ENCODE measurements around the gene PRKD2.

The PRKD2 gene

GRCh38 chr19:46660008-46660517 is 56.9 kb downstream of the PRKD2 start:
- no peak for DNase-seq

DNA sequence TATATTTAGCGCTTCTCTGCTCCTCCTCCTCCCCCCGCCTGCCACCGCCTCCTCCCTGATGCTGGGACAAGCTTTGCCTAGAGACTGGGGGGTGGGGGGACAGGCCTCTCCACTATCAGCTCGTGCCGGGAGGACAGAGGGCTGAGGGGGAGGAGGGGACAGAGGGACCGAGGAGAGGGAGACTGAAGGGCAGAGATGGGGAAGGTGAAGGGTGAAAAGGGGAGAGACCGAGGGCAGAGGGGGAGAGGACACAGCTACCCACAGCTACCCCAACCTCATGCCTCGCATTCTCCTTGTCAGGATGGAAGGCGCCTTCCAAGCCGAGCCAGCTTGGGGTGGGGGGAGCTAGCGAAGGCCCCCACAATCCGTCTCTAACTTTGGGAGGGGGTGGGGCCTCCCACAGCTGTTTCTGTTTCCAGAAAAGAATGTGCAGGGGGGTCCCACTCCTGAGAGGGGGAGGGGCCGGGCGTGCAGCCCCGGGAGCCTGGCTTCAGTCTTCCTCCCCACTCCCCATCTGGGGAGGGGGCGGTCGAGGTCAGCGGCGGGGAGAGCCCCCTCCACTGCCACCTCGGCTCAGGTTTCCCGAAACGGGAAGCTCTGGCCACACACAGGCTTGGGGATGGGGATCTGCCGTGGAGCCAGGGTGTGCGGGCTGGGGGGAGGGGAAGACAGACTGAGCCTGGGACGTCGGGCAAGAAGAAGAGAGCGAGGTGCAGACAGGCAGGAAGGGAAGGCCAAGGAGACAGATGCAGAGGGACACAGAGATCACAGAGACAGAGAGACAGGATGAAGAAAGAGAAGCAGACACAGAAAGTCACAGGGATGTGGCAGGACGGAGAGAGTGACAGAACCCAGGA is 57.5 kb downstream of the PRKD2 start:
- DNase-seq = no peak

DNA sequence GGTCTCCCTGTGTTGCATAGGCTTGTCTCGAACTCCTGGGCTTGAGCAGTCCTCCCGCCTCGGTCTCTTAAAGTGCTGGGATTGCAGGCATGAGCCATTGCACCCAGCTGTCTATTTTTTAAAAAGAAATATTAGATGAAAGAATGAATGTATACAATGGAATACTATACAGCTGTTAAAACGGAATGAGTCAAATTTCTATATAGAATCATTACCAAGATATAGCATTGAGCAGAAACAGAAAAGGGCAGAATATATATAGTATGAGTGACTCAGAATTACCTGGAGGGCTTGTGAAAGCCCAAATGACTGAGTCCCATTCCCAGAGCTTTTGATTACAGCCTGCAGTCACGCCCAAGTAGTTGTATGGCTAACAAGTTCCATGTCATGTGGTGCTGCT is 60.4 kb downstream of the PRKD2 start:
- DNase-seq = no peak

GRCh38 chr19:46654621-46655152 is 62.2 kb downstream of the PRKD2 start:
- no peak for DNase-seq

- no peak for DNase-seq
Observed at GRCh38 chr19:46650445-46650844, 66.5 kb downstream of the PRKD2 start.

GRCh38 chr19:46648961-46649960 is 67.7 kb downstream of the PRKD2 start:
- no peak for DNase-seq

- no peak for DNase-seq
Observed at GRCh38 chr19:46648060-46648960, 68.6 kb downstream of the PRKD2 start.

GRCh38 chr19:46646402-46646801 is 70.5 kb downstream of the PRKD2 start:
- no peak for DNase-seq

GRCh38 chr19:46644720-46645119 is 72.2 kb downstream of the PRKD2 start:
- DNase-seq = no peak

GRCh38 chr19:46640656-46641055 is 76.3 kb downstream of the PRKD2 start:
- no peak for DNase-seq

GRCh38 chr19:46639358-46640182 is 77.3 kb downstream of the PRKD2 start:
- no peak for DNase-seq

DNA sequence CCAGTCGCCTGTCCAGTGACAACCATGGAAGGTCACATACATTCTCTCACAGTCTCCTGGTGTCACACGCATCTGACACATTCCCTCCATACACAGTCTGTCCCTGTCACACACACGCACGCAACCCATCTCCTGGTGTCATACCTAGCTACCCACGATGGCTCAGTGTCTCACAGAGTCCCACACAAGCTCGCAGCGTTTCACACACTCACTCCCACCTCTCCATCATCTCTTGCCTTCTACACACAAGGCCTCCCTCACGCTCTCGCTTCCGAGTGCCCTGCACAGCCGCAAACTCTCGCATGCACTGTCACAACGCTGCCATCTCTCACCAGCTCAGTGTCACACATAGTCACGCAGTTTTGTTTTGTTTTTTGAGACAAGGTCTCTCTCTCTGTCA is 79.7 kb downstream of the PRKD2 start:
- DNase-seq = no peak

GRCh38 chr19:46635920-46636761 is 80.8 kb downstream of the PRKD2 start, which contains the start of gene GNG8:
TSS of gene GNG8 (minus strand) at chr19:46636202. CDS start at chr19:46634682, 1,520 bp downstream.
- DNase-seq = peak; percentile 19

DNA sequence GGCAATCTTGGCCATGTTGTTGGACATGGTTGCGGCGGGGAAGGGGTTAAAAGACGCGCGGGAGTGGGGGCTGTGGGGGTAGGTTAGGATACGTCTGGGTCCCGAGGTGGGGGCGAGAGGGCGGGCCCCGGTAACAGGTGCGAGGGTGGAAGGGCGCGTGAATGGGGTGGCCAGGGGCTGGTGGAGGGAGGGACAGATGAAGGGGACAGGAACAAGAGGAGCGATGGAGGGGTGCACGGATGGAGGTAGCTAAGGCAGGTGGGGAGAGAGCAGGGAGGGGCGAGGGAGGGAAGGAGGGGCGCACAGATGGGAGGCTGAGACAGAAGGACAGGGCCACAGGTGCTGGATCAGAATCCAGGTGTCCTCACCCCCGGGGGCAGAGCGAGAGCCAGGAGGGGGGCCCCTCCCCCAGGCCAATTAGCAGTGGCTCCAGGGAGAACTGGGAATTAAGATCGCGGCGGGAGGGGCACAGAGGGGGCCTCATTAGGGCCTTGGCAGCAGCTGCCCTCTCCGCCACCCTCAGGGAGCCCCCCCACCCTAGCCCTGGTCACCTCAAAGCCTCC is 82.2 kb downstream of the PRKD2 start:
- DNase-seq = no peak

DNA sequence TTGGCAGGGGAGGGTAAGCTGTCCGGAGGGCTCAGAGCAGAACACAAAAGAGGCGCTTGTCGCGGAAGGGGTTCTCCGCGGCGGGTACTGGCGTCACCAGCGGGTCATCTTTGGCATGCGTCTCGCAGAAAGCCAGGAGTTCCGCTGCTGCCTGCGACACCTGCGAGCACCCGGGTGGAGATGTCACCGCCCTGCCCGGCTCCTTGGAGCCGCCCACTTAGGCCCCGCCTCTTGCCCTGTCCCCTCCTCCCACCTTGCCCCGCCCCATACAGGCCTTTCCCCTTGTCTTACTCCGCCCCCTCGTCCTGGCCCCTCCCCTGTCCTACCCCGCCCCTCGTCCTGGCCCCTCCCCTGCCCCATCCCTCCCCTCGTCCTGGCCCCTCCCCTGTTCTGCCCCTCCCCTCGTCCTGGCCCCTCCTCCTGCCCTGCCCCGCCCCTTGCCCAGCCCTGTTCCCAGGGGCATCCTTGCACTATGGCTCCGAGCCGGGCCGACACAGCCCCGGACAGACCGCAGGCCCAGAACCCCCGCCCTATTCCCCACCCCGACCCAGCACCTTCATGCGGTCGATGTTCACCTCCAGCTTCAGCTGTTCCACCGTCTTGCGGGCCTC is 82.8 kb downstream of the PRKD2 start:
- peak; percentile 93 for DNase-seq

DNA sequence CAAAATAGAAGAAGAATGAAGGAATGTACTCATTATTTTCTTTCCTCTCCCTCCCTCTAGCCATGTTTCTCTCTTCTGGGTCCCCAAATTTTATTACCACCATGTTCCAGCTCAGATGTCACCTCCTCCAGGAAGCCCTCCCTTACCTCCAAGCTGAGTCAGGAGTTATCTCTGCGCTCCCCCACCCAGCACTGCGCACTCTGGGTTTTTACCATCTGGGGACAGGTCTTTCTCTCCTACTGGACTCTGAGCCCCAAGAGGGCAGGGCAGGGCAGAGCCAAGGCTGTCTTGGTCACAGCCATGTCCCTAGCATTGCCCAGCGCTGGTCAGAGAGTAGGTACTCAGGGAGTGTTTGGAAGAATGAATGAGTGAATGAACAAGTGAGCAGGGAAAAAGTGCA is 83.8 kb downstream of the PRKD2 start:
- DNase-seq = no peak

DNA sequence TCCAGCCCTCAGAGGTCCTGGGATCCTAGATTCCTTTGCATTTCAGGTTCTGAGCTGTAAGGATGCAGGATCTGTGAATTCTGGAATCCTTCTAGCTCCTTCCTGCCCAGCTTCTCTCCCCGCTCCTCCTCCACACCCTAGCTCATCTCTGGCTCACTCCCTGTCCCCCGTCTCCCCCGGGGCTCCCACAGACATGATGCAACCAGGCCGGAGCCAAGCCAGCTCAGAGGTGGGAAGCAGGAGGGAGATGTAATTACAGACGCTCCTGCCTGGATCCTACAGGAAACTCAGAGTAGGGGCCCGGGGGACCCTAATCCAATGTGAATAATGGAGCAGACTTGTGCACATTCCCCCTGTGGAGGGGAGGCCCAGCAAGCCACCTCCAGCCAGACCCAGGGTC is 85.4 kb downstream of the PRKD2 start:
- DNase-seq = no peak

DNA sequence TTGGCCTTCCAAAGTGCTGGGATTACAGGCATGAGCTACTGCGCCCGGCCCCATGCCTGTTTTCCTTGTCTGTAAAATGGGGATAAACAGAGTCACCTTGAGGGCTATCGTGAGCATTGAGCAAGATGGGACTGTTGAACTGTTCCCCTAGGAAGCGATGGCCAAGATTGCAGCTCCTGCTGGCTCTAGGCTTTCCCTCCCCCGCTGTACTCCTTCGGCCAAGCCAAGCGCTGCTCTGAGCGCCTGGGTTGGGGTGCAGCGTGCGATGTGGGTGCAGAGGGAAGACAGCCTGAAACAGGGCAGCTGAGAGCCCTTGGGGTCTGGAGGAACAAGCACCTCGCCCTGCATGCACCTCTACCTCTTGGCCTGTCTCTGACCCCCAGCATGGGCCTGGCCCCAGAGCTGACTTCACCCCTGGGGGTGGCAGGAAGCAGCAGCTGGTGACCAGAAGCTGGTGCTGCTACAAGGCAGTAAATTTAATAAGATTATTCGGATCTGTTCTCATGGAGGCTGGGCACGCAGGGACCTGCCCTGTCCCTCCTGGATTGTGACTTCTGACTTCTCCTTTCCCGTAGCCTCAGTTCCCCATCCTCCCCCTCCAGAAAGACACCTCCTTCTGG is 86.2 kb downstream of the PRKD2 start:
- no peak for DNase-seq

DNA sequence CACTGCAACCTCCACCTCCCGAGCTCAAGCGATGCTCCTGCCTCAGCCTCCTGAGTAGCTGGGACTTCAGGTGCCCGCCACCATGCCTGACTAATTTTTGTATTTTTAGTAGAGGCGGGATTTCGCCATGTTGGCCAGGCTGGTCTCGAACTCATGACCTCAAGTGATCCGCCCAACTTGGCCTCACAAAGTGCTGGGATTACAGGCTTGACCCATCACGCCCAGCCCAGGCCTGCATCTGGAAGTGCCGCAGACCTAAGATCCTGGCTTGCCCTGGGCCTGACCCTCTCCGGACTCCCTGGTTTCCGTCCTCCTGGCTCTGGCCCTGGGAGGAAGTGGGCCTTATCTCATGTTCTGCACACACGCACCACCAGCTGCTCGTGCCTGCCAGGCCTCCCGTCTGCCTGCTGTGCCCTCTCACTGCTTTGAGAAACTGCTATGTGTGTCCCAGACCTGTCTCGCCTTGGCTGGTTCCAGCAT is 87.3 kb downstream of the PRKD2 start:
- no peak for DNase-seq
